GM10266 (cell line): ENCODE data around the gene RFWD3.

Source experiments
- DNase-seq: peaks from one replicate; pipeline ENCODE4 v3.0.0; 2012; ENCODE audit errors: extremely low spot score
- CTCF ChIP-seq: IDR thresholded peaks from 2 replicates; pipeline ENCODE4 v1.5.1; 2012; ENCODE audit warnings: mild to moderate bottlenecking, low read depth; ENCODE audit not compliant: control insufficient read depth, insufficient read depth; ENCODE audit errors: missing control alignments

RFWD3 gene

GRCh38 chr16:74591876-74592650 lies 74.6 kb downstream of the RFWD3 start:
- no peak for TF ChIP-seq CTCF
- DNase-seq: no peak

- DNase-seq: no peak
These were observed 79.7 kb downstream of the RFWD3 start for GRCh38 chr16:74586948-74587347.

GRCh38 chr16:74585846-74586443 lies 80.7 kb downstream of the RFWD3 start:
- no peak for DNase-seq

More at GRCh38 chr16:74586948-74587347, 79.7 kb downstream of the RFWD3 start:
- TF ChIP-seq CTCF: no peak

GRCh38 chr16:74583926-74584666 lies 82.6 kb downstream of the RFWD3 start:
- no peak for DNase-seq

More at GRCh38 chr16:74585846-74586443, 80.7 kb downstream of the RFWD3 start:
- no peak for TF ChIP-seq CTCF

GRCh38 chr16:74582970-74583369 lies 83.7 kb downstream of the RFWD3 start:
- no peak for TF ChIP-seq CTCF
- DNase-seq: no peak

More at GRCh38 chr16:74583926-74584666, 82.6 kb downstream of the RFWD3 start:
- TF ChIP-seq CTCF: no peak

GRCh38 chr16:74580833-74581232 lies 85.8 kb downstream of the RFWD3 start:
- TF ChIP-seq CTCF: no peak

More at GRCh38 chr16:74580833-74581232, 85.8 kb downstream of the RFWD3 start:
- no peak for DNase-seq
